Upper lobe of left lung (tissue), 6 donors: ENCODE results near the gene MAGEF1. TPM values are rescaled to one million over a fixed set of nuclear protein-coding genes. Genes with fewer than 3 reads are reported as not detected.

Experiments used
- ATAC-seq, 2 donors: fragments of 200-7000 bp; cut with Tn5 transposase; one replicate each; pipeline ENCODE4 v1.9.1; 2022; ENCODE audit warnings: mild to moderate bottlenecking in 2 of 2, moderate library complexity in 2 of 2; ENCODE audit not compliant: low FRiP score in 2 of 2
- DNase-seq, 2 donors: peaks; one replicate each; pipeline ENCODE4 v3.0.0-alpha.2; 2019 to 2020
- H3K27ac ChIP-seq, 4 donors: fragments of 200-600 bp; sonication (generic); one replicate each; pipeline ENCODE4 v1.5.1; 2016 to 2019
- H3K27me3 ChIP-seq, 4 donors: fragments of 200-600 bp; sonication (generic); one replicate each; pipeline ENCODE4 v1.5.1; 2017 to 2019
- H3K36me3 ChIP-seq, 4 donors: fragments of 200-600 bp; sonication (generic); one replicate each; pipeline ENCODE4 v1.5.1; 2016 to 2019
- H3K4me1 ChIP-seq, 4 donors: fragments of 200-600 bp; sonication (generic); one replicate each; pipeline ENCODE4 v1.5.1; 2018 to 2019
- H3K4me3 ChIP-seq, 4 donors: fragments of 200-600 bp; sonication (generic); one replicate each; pipeline ENCODE4 v1.5.1; 2017 to 2019; ENCODE audit warnings: mild to moderate bottlenecking in 2 of 4, moderate library complexity in 1 of 4
- H3K9me3 ChIP-seq, 4 donors: fragments of 200-600 bp; sonication (generic); one replicate each; pipeline ENCODE4 v1.5.1; 2018 to 2019
- EP300 ChIP-seq, 4 donors: sonication (generic); formaldehyde crosslinking; IDR thresholded peaks; one replicate each; pipeline ENCODE4 v1.5.1; 2017; ENCODE audit warnings: antibody characterized with exemption in 4 of 4, control low read depth in 2 of 4
- POLR2A ChIP-seq, 4 donors: fragments of 450-650 bp; IDR thresholded peaks; one replicate each; pipeline ENCODE4 v1.5.1; 2016 to 2017; ENCODE audit warnings: antibody characterized with exemption in 4 of 4, mild to moderate bottlenecking in 2 of 4
- POLR2AphosphoS5 ChIP-seq, 2 donors: sonication (generic); formaldehyde crosslinking; IDR thresholded peaks; one replicate each; pipeline ENCODE4 v1.5.1; 2017; ENCODE audit warnings: antibody characterized with exemption in 2 of 2
- WGBS, 2 donors: methylation state at CpG; one replicate each; pipeline ENCODE4 v1.1.5; 2017 to 2018; 5-methylcytosine and 5-hydroxymethylcytosine counted together
- total RNA-seq, 6 donors: library from RNA; depleted of rRNA in 4 of 6; stranded (reverse); fragments of >200 nt in 4 of 6; gene quantifications; one replicate each; pipeline versions ENCODE4 v1.1.0 to v1.2.1, GENCODE V29; 2016 to 2021
- TF ChIP-seq, protein P1 (sequence below), 6 experiments: fragments of 450-650 bp in 4 of 6; fragments of 200-600 bp in 2 of 6; sonication (generic) in 2 of 6; IDR thresholded peaks; one replicate each; pipeline ENCODE4 v1.5.1; 2016 to 2019; ENCODE audit warnings: antibody characterized with exemption in 6 of 6
- donor health status: DM: no; HTN: no; CAD: no; lungs with moderate emphysema.
- donor health status: DM: no; HTN: yes; CAD: no; lungs with severe emphysema.

The MAGEF1 gene
- total RNA-seq, 6 donors from 2014 or later, result 13.6 to 52.4 (median 35.7) TPM

DNA sequence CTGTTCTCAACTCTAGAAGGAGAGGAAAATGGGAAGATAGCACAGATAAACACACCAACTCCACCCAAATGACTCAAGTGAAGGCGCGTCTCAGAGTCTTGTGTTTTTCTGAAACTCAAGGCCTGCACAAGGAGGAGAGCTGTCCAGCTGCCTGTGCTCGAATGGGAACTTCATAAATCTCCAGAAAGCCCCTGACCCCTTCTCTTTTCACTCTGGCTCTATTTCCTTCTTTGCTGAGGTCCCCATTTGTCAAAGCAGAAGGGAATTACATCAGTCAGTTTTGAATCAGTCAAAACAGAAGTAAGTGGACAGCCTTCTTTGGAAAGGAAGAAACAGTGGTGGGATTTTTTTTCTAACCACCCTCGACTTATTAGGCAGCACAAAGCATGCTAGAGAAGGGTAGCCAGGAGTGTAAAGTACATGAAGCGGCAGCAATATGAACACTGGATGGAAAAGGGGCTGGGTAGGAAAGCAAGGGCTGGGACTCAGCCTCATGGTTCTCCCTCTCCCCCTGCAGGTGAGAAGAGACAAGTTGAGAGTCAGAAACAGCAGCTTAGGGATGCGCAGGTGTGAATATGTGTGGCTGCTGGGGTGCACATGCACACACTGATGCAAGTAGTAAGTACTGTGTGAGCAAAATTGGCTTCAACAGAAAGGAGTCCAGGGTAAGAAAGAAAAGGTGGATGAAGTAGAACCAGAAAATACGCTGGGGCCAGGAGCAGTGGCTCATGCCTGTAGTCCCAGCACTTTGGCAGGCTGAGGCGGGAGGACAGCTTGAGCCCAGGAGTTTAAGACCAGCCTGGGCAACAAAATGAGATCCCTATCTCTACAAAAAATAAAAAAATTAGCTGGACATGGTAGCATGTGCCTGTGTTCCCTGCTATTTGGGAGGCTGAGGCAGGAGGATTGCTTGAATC, 36.6 kb upstream of the MAGEF1 start:
- DNase-seq, result no peak
- H3K27ac ChIP-seq, result no peak overlapping the region
- peaks cover 0 to 4% (median 0%) of the 10 kb centered on the region in 4 donors for H3K4me1 ChIP-seq
- no peaks in the 10 kb centered on the region for H3K36me3 ChIP-seq
- H3K9me3 ChIP-seq, result no peaks in the 10 kb centered on the region
- no peaks in the 10 kb centered on the region for H3K27me3 ChIP-seq
- 60 to 66% methylated on average over 8 of the region's 8 CpGs for whole genome bisulfite sequencing, 2 donors
- no peak overlapping the region for H3K4me3 ChIP-seq
- TF ChIP-seq POLR2A (IDR thresholded peaks at IDR 0.05) (no peak), EP300 (IDR thresholded peaks at IDR 0.05) (no peak), POLR2AphosphoS5 (IDR thresholded peaks at IDR 0.05) (no peak)
- TF ChIP-seq, protein P1, sequence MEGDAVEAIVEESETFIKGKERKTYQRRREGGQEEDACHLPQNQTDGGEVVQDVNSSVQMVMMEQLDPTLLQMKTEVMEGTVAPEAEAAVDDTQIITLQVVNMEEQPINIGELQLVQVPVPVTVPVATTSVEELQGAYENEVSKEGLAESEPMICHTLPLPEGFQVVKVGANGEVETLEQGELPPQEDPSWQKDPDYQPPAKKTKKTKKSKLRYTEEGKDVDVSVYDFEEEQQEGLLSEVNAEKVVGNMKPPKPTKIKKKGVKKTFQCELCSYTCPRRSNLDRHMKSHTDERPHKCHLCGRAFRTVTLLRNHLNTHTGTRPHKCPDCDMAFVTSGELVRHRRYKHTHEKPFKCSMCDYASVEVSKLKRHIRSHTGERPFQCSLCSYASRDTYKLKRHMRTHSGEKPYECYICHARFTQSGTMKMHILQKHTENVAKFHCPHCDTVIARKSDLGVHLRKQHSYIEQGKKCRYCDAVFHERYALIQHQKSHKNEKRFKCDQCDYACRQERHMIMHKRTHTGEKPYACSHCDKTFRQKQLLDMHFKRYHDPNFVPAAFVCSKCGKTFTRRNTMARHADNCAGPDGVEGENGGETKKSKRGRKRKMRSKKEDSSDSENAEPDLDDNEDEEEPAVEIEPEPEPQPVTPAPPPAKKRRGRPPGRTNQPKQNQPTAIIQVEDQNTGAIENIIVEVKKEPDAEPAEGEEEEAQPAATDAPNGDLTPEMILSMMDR (IDR thresholded peaks at IDR 0.05), result no peak
- ATAC-seq, result peak in 1 of 2 donors; percentile 77

DNA sequence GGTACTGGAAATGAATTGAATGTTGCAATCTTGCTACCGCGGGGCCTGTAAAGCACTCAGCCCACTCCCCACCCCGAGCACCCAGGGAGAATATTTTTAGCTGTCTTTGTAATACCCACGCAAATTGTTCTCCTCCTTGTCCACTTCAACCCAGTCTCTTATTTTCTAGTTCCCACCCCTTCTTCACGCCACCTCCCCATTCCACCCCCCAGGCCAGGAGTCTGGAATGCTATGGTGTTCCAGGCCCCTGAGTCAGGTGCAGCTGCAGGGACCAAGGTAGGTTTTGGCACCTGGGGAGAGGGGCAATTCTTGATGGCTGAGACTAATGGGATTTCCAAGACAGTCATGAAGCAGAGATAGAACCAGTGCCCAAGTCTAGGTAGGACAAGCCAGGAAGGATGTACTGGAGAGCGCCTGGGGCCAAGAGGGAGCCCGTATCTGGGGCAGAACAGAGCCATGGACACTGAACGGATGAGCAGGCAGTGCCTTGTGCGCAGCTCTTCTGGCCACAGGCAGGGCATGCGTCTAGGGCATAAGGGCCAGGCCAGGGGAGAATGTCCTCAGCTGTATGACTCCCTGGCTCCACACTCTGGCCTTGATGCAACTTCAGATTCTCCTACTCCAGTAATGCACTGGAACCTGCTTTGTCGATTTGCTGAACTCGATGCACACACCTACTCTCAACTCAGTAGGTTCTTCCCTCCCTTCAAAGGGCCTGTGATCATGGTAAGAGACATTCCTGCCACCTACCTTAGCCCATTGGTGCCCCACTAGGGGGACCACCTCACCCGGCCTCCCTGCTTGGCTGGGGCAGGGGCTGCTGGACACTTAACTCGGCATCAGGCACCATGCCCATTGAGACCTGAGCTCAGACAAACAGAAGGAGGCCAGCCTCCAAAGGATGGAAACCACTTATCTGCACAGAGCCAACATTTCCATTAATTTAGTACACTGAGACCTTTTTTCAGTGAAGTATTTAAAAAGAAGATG, 34.6 kb upstream of the MAGEF1 start:
- no peak for TF ChIP-seq POLR2A (IDR thresholded peaks at IDR 0.05)
- no peak for TF ChIP-seq EP300 (IDR thresholded peaks at IDR 0.05)
- TF ChIP-seq, protein P1 (IDR thresholded peaks at IDR 0.05), result no peak
- no peak for TF ChIP-seq POLR2AphosphoS5 (IDR thresholded peaks at IDR 0.05)
- H3K9me3 ChIP-seq, result no peaks in the 10 kb centered on the region
- H3K36me3 ChIP-seq, result no peaks in the 10 kb centered on the region
- WGBS, 2 donors, result 82 to 88% methylated on average over 14 of the region's 14 CpGs
- DNase-seq (no peak), ATAC-seq (no peak)
- H3K27me3 ChIP-seq, result no peaks in the 10 kb centered on the region
- no peak overlapping the region for H3K27ac ChIP-seq
- H3K4me1 ChIP-seq, result peaks cover 0 to 4% (median 0%) of the 10 kb centered on the region in 4 donors
- H3K4me3 ChIP-seq, result no peak overlapping the region

DNA sequence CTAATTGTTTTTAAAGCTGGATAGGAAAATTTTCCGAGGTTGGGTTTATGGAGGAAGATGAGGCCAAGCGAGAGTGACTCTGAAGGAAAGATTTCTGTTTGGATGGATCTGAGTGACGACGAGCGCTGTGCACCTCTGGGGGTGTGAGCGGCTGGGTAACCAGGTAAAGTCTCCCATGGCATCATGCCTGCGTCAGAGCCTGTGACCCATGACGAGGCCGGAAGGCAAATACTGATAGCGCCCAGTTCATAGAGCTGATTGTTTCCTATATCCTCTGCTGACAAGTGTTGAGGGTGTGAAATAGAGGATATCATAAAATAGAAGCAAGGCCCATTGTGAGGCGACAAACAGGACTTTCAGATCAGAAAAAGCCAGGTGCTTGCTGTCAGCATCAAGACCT, 33.7 kb upstream of the MAGEF1 start:
- Histone ChIP-seq H3K4me1 (peaks cover 0 to 4% (median 0%) of the 10 kb centered on the region in 4 donors), H3K4me3 (no peak overlapping the region), H3K27ac (no peak overlapping the region), H3K36me3 (no peaks in the 10 kb centered on the region), H3K27me3 (no peaks in the 10 kb centered on the region), H3K9me3 (no peaks in the 10 kb centered on the region)
- TF ChIP-seq EP300 (IDR thresholded peaks at IDR 0.05), result no peak
- TF ChIP-seq, protein P1 (IDR thresholded peaks at IDR 0.05), result no peak
- no peak for TF ChIP-seq POLR2A (IDR thresholded peaks at IDR 0.05)
- no peak for TF ChIP-seq POLR2AphosphoS5 (IDR thresholded peaks at IDR 0.05)
- no peak for ATAC-seq
- no peak for DNase-seq
- WGBS, 2 donors, result 86% methylated on average over 11 of the region's 11 CpGs

DNA sequence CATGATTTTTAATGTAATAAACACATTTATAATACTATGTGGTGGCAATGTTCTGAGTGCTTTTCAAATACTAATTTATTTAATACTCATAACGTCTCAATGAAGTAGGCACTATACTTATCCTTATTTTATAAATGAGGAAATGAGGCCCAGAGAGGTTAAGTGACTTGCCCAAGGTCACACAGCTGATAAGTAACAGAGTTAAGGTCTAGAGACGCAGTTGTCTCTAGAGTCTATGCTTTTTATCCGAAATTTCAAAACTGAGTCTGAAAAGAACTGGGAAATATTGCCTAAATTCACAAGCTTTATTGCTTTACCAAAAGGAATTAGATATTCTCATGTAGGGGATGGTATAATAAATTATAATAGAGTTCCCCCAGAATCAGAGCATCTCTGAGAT, 31.4 kb upstream of the MAGEF1 start:
- TF ChIP-seq, protein P1 (IDR thresholded peaks at IDR 0.05), result no peak
- no peak for TF ChIP-seq POLR2A (IDR thresholded peaks at IDR 0.05)
- Histone ChIP-seq H3K36me3 (no peaks in the 10 kb centered on the region), H3K27me3 (no peaks in the 10 kb centered on the region), H3K9me3 (no peaks in the 10 kb centered on the region), H3K27ac (no peak overlapping the region), H3K4me1 (peaks cover 0 to 6% (median 2%) of the 10 kb centered on the region in 4 donors), H3K4me3 (no peak overlapping the region)
- ATAC-seq, result no peak
- no peak for DNase-seq
- 81 to 82% methylated on average over 3 of the region's 3 CpGs for WGBS, 2 donors
